Activated effector memory CD4-positive, alpha-beta T cell treated with anti-CD3 and anti-CD28 coated beads, Interleukin-2, amount 50 U/mL, for 16 hours (primary cell): ENCODE results near the gene ALKBH5.
A peak's percentile ranks its signal among the peaks of the same experiment; 100 is the strongest.

Source experiments
- DNase-seq: peaks from one replicate; pipeline ENCODE4 v3.0.0-alpha.2; 2020

Gene ALKBH5

GRCh38 chr17:18225121-18225641 lies 41.6 kb downstream of the ALKBH5 start, which contains the start of gene LLGL1:
Gene LLGL1 (plus strand): TSS chr17:18225635. CDS start chr17:18225683, 48 bp downstream.
- peak; percentile 98 for DNase-seq

GRCh38 chr17:18225642-18226283 lies 42.1 kb downstream of the ALKBH5 start:
- DNase-seq: no peak

GRCh38 chr17:18226284-18226945 lies 42.8 kb downstream of the ALKBH5 start:
- no peak for DNase-seq

GRCh38 chr17:18227635-18228034 lies 44.0 kb downstream of the ALKBH5 start:
- no peak for DNase-seq

GRCh38 chr17:18228176-18228682 lies 44.6 kb downstream of the ALKBH5 start:
- DNase-seq: no peak

- no peak for DNase-seq
These were observed 45.6 kb downstream of the ALKBH5 start for GRCh38 chr17:18229254-18229653.

- no peak for DNase-seq
These were observed 46.1 kb downstream of the ALKBH5 start for GRCh38 chr17:18229771-18230170.

- no peak for DNase-seq
These were observed 46.9 kb downstream of the ALKBH5 start for GRCh38 chr17:18230288-18231141.

GRCh38 chr17:18231164-18231563 lies 47.5 kb downstream of the ALKBH5 start:
- no peak for DNase-seq

GRCh38 chr17:18233803-18234518 lies 50.3 kb downstream of the ALKBH5 start:
- DNase-seq: no peak

- DNase-seq: no peak
These were observed 51.3 kb downstream of the ALKBH5 start for GRCh38 chr17:18234853-18235380.

- DNase-seq: peak; percentile 70
These were observed 52.2 kb downstream of the ALKBH5 start for GRCh38 chr17:18235743-18236256.

- DNase-seq: no peak
These were observed 52.9 kb downstream of the ALKBH5 start for GRCh38 chr17:18236494-18236893.

- DNase-seq: no peak
These were observed 53.8 kb downstream of the ALKBH5 start for GRCh38 chr17:18237461-18237860.

GRCh38 chr17:18238299-18238698 lies 54.7 kb downstream of the ALKBH5 start:
- no peak for DNase-seq

- DNase-seq: no peak
These were observed 56.8 kb downstream of the ALKBH5 start for GRCh38 chr17:18240449-18240848.

GRCh38 chr17:18241229-18241871 lies 57.7 kb downstream of the ALKBH5 start:
- DNase-seq: no peak

- no peak for DNase-seq
These were observed 61.6 kb downstream of the ALKBH5 start for GRCh38 chr17:18245038-18245776.

GRCh38 chr17:18246109-18246725 lies 62.6 kb downstream of the ALKBH5 start:
- DNase-seq: no peak
